H1 (cell line): ENCODE measurements around the gene CUX1.

Experiments used
- CHD2 ChIP-seq: IDR thresholded peaks from 2 replicates; pipeline ENCODE4 v1.6.1; 2012; ENCODE audit warnings: low read length, improper control_type of control experiment
- POLR2AphosphoS5 ChIP-seq: IDR thresholded peaks from 2 replicates; pipeline ENCODE4 v1.6.1; 2011; ENCODE audit warnings: low read depth, low read length
- RBBP5 ChIP-seq: IDR thresholded peaks from 2 replicates; pipeline ENCODE4 v1.7.1; 2012; ENCODE audit warnings: low read depth, mild to moderate bottlenecking, inconsistent platforms, low read length, moderate library complexity, borderline replicate concordance
- SP2 ChIP-seq: IDR thresholded peaks from 2 replicates; pipeline ENCODE4 v1.6.1; 2012; ENCODE audit warnings: mild to moderate bottlenecking, low read length, inconsistent platforms
- TF ChIP-seq, protein P1 (sequence below), 3 experiments: IDR thresholded peaks; 1 replicate in 2 of 3; 2 replicates in 1 of 3; pipeline versions ENCODE4 v1.5.1 to v1.6.1; 2011; ENCODE audit warnings: low read length in 3 of 3, mild to moderate bottlenecking in 3 of 3, inconsistent platforms in 2 of 3, low read depth in 1 of 3, moderate library complexity in 1 of 3; ENCODE audit not compliant: insufficient read depth in 1 of 3; ENCODE audit errors: control extremely low read depth in 1 of 3

DNA sequence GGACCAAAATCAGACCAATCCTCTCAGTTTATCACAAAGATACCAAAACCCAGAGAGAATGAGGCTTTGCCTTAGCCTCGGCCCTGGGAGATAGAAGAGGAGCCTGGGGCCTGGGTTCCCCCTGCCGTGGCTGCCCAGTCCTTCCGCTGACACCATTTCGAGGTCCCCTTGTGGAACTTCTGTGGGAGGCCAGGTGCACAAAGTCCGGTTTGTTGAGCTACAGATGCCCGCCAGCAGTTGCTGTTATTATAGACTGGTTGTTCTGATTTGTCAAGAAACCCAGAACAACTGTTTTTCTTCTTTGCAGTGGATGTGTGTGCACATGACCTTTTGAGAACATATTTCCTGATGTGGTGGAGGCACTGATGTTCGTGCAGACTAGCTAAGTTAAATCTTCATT, 47.6 kb downstream of the CUX1 start:
- TF ChIP-seq, protein P1, sequence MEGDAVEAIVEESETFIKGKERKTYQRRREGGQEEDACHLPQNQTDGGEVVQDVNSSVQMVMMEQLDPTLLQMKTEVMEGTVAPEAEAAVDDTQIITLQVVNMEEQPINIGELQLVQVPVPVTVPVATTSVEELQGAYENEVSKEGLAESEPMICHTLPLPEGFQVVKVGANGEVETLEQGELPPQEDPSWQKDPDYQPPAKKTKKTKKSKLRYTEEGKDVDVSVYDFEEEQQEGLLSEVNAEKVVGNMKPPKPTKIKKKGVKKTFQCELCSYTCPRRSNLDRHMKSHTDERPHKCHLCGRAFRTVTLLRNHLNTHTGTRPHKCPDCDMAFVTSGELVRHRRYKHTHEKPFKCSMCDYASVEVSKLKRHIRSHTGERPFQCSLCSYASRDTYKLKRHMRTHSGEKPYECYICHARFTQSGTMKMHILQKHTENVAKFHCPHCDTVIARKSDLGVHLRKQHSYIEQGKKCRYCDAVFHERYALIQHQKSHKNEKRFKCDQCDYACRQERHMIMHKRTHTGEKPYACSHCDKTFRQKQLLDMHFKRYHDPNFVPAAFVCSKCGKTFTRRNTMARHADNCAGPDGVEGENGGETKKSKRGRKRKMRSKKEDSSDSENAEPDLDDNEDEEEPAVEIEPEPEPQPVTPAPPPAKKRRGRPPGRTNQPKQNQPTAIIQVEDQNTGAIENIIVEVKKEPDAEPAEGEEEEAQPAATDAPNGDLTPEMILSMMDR (IDR thresholded peaks at IDR 0.05; ENCODE audit: control extremely low read depth in 1 of 3, insufficient read depth in 1 of 3, low read depth in 1 of 3, low read length in 3 of 3) = no peak
- TF ChIP-seq CHD2 (no peak), POLR2AphosphoS5 (no peak), RBBP5 (no peak), SP2 (no peak)
